Measurements from ENCODE around the gene EIF1B.

- TF ChIP-seq, protein P1, sequence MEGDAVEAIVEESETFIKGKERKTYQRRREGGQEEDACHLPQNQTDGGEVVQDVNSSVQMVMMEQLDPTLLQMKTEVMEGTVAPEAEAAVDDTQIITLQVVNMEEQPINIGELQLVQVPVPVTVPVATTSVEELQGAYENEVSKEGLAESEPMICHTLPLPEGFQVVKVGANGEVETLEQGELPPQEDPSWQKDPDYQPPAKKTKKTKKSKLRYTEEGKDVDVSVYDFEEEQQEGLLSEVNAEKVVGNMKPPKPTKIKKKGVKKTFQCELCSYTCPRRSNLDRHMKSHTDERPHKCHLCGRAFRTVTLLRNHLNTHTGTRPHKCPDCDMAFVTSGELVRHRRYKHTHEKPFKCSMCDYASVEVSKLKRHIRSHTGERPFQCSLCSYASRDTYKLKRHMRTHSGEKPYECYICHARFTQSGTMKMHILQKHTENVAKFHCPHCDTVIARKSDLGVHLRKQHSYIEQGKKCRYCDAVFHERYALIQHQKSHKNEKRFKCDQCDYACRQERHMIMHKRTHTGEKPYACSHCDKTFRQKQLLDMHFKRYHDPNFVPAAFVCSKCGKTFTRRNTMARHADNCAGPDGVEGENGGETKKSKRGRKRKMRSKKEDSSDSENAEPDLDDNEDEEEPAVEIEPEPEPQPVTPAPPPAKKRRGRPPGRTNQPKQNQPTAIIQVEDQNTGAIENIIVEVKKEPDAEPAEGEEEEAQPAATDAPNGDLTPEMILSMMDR (IDR thresholded peaks at IDR 0.05 in 8 of 11, conservative IDR thresholded peaks at IDR 0.05 in 3 of 11), result no peak
- no peak for TF ChIP-seq POLR2A (IDR thresholded peaks at IDR 0.05)
Observed at GRCh38 chr3:40358454-40358853, 48.9 kb downstream of the EIF1B start.

All from spleen (tissue), 7 donors.